ENCODE results near the gene ATG9B.
"Not testable (repeated sequence)": the region's sequence is repeated elsewhere in the genome, so short reads cannot be mapped to it uniquely, and the experiment has no call there.

The ATG9B gene

DNA sequence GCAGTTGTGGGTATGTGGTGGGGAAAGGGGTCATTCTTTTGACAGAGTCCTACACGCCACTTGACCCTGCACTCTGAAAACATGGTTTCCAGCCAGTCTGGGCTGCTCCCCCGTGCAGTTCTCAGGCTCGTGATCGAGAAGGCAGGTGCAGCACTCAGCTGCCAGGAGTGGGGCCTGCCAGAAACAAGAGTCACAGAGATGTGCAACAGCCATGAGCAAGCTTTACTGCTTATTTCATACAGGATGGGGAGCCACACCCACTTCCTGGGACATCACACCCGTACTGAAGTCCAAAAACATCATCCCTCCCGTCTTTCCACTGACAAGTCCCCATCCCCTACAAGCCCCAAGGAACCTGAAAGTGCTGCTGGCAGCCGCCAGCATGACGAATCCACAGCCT, 9.3 kb downstream of the ATG9B start:
- peak; percentile 6 for DNase-seq

DNA sequence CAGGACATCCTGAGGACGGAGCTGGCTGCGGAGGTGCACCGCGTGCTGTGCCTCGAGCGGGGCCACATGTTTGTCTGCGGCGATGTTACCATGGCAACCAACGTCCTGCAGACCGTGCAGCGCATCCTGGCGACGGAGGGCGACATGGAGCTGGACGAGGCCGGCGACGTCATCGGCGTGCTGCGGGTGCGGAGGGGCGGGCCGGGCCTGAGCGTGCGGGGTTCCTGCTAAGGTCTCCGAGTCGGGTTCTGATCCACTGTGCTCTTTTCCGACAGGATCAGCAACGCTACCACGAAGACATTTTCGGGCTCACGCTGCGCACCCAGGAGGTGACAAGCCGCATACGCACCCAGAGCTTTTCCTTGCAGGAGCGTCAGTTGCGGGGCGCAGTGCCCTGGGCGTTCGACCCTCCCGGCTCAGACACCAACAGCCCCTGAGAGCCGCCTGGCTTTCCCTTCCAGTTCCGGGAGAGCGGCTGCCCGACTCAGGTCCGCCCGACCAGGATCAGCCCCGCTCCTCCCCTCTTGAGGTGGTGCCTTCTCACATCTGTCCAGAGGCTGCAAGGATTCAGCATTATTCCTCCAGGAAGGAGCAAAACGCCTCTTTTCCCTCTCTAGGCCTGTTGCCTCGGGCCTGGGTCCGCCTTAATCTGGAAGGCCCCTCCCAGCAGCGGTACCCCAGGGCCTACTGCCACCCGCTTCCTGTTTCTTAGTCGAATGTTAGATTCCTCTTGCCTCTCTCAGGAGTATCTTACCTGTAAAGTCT, 10.4 kb downstream of the ATG9B start:
- no peak for DNase-seq

DNA sequence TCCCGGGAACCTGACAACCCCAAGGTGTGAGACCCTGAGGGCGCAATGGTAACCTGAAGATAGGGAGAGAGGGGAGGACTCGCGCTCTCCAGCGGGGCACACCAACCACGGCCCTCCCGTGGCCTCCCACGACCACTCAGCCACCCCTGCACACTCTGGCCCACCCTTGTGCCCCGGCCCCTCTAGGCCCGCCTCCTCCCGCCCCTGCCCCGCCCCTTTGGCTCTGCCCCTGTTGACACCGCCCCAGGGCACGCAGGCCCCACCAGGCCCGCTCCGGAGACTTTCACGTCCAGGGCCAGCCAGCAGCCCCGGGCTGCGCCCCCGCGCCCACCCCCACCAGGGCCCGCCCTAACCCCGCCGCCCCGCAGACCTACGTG, 10.9 kb downstream of the ATG9B start:
- no peak for DNase-seq

DNA sequence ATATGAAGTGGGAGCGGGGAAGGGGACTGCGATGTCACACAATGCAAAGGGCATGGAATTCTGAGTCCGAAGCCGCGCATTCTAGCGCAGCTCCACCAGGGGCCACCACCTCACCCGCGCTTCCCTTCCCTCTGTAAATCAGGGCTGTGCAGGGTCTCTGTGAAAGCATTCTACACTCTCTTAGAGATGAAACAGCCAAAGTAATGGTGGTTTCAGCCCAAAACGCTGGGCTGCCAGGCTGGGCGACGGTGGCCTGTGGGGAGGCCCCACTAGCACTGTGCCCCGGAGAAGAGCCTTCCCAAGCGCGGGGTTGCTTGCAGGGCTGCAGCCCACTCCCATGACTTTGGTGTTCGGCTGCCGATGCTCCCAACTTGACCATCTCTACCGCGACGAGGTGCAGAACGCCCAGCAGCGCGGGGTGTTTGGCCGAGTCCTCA, 11.4 kb downstream of the ATG9B start:
- no peak for DNase-seq

DNA sequence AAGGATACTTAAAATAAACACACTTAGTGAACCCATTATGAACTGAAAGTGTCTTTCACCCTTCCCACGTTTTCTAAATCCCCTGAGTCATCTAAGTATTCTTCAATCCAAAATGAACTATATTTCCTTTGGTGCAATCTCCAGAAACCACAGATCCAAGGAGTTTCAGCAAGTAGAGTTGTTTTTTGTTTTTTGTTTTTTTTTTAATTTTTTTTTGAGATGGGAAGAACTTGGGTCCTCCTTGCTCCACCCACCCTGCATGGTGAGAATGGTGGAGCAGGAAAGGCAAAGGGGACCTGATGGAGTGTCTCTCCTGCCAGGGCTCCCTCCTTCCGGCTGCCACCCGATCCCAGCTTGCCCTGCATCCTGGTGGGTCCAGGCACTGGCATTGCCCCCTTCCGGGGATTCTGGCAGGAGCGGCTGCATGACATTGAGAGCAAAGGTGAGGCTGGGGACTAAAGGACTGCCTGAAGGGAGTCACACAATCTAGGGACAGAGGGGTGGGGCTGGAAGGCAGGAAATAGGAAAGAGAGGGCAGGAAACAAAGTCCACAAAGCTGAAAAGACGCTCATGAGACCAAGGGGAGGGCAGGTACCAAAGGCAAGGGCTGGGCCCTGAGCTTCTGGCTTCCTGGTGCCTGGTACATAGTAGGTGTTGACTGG, 12.1 kb downstream of the ATG9B start:
- DNase-seq, result no peak

DNA sequence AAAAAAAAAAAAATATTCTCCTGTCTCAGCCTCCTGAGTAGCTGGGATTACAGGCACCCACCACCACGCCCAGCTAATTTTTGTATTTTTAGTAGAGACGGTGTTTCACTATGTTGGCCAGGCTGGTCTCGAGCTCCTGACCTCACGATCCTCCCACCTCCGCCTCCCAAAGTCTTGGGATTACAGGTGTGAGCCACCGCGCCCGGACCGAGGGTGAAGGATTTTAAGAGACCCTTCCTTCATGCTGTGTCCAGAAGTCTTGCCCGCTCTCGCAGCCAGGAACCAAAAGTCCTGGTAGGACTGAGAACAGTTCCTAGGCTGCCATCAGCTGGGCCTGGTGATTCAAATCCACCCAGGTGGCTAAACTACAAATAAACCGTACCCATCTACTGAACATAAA, 12.7 kb downstream of the ATG9B start:
- DNase-seq, result not testable (repeated sequence)

DNA sequence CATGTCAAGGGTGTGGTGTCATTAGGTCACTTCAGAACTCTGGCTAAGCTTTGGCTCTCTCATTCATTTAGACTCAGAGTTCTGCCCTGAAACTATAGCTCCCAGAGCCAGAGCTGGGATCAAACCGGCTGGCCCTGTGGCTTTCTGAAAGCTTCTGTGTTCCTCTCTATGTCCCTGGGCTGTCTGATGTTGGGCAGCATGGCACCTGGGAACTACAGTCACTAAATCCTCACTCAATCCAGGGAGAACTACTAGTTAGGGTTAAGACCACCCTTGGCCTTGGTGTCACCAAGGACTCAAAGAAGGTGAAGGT, 13.2 kb downstream of the ATG9B start:
- DNase-seq, result no peak

DNA sequence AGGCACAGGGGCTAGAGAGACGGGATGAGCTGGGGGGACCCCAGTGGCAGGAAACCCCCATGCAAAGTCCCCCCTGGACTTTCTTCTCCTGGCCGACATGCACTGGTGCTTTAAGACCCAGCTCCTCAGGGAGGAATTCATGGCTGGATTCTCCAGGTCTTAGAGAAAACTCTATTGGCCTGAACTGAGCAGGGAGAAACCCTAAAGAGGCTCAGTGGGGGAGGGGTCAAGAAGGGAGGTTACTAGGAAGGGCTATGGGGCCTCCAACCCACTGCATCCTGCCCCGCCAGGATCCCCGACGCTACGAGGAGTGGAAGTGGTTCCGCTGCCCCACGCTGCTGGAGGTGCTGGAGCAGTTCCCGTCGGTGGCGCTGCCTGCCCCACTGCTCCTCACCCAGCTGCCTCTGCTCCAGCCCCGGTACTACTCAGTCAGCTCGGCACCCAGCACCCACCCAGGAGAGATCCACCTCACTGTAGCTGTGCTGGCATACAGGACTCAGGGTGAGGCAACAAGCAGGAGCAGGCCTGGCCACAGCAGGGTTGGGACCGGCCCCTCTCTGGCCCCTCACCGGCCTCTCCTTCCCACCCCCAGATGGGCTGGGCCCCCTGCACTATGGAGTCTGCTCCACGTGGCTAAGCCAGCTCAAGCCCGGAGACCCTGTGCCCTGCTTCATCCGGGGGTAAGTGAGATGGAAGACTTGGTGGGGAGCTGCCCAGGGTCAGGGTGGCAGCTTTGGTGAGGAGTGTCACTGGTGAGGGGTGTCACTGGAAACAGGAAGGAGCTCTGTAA, 13.8 kb downstream of the ATG9B start:
- no peak for DNase-seq

DNA sequence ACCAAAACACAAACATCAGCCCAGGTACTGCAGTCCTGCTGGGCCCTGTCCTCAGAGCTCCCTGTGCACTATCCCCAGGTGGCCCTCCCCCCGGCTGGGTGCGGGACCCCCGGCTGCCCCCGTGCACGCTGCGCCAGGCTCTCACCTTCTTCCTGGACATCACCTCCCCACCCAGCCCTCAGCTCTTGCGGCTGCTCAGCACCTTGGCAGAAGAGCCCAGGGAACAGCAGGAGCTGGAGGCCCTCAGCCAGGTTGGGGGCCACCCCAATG, 14.3 kb downstream of the ATG9B start:
- no peak for DNase-seq

DNA sequence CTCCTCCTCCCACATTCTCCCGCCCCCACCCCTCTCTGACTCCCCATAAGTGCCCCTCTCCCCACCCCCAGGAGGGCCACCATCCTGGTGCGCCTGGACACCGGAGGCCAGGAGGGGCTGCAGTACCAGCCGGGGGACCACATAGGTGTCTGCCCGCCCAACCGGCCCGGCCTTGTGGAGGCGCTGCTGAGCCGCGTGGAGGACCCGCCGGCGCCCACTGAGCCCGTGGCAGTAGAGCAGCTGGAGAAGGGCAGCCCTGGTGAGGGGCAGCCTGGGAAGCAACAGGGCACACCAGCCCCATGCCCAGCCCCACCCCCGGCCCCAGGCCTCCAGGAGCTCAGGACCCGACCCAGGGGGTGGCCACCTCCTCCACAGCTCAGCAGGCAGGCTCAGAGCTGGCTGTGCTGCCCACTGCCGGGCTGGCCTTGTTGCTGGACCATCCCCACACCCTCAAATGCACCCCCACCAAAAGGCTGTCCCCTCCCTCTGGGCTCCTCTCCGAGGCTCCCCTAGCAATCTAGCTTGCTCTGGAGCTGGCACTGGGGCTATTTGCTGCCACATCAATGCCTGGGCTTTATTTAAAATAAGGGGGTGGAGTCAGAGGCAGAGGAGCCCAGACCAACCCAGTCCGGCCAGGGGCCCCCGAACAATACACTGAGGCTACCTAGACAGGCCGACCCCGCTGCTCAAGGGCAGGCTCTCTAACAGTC, 14.8 kb downstream of the ATG9B start:
- no peak for DNase-seq

DNA sequence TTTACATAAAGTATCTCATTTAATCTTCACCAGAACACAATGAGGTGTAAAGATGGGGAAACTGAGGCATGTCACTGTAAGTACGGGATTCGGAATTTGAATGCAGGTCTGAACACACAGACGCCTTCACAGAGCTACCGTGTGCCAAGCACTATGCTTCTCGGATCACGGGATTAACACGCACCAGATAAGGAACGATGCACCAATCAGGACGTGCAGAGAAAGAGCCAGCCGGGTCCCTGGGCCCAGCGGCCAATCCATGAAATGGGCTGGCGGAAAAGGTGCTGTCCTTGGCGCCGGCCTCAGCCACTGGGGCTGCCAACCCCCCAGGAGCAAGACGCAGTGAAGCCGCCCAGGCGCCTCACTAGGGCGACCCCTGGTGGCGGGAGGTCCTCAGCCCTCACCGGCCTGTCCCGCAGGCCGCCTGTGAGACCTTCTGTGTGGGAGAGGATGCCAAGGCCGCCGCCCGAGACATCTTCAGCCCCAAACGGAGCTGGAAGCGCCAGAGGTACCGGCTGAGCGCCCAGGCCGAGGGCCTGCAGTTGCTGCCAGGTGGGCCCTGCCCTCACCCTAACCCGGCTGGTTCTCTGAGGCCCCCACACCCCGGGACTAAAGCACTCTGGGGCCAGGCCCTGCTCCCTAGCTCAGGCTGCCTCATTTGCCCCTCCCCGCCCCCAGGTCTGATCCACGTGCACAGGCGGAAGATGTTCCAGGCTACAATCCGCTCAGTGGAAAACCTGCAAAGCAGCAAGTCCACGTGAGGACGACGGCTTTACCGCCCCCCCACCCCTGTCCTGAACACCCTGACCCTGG, 15.6 kb downstream of the ATG9B start:
- DNase-seq, result no peak

DNA sequence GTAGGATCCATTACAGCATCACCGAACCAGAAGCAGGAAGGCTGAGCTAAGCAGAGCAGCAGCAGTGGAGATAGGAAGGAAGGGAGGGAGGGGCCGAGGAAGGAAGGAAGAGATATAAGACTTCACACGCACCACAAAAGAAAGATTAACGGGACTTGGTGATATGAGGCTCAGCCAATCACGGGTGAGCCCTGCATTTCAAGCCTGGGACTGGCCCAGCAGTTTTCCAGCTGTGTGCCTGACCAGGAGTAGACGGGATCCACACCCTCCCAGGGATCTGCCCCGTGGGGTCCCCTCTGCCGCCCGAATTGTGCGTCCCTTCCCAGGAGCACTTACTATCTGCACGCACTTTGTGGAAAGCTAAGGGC, 16.2 kb downstream of the ATG9B start:
- no peak for DNase-seq

DNA sequence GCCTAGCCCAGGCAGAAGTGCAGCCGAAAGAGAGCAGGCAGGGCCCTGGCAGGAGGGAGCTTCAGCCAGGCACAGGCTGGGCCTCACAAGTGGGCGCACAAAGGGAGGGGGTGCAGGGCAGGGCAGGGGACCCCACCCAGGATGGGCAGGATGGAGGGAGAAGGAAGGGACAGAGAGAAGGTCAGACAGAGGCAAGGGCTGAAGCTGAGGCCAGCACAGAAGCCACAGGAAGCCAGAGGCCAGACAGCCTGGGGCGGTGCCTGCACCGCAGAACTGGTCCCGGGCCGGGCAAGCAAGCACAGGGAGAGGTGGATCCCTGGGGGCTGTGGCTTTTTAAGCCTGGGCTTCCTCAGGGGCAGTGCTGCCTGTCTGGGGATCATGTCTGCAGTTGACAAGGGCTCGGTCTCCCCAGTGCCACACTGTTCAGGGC, 16.8 kb downstream of the ATG9B start:
- DNase-seq, result no peak

DNA sequence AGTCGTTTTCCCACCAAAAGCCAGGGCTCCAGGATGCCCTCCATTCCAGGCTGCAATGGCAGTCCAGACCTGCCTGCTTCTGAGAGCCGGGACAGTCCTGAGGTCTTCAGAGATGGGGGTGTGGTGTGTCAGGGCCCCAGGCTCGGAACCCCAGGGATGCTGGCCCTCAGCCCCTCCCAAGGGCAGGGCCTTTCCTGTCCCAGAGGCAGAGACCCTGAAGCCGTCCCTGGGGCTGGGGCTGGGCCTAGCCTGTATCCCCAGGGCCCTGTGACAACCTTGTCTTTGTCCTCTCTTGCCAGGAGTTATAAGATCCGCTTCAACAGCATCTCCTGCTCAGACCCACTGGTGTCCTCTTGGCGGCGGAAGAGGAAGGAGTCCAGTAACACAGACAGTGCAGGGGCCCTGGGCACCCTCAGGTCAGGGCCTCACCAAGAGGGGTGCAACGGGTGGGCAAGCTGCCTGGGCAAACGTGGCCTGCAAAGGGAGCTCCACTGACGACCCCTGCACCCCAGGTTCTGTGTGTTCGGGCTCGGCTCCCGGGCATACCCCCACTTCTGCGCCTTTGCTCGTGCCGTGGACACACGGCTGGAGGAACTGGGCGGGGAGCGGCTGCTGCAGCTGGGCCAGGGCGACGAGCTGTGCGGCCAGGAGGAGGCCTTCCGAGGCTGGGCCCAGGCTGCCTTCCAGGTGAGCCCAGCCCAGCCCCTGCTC, 17.5 kb downstream of the ATG9B start:
- DNase-seq, result no peak

DNA sequence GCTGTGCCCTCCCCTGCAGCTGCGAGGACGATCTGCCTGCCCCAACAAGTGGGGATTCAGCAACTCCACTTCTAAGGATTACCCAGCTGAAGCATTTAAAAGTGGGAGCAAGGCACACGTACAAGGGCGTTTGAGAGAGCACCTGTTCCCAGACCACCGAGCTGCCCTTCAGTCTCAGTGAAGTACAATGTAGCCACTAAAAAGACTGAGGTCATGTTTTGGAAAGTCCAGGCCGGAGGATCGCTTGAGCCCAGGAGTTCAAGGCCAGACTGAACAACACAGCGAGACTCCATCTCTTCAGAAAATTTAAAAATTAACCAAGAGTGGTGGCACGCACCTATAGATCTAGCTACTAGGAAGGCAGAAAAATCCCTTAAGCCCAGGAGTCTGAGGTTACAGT, 18.7 kb downstream of the ATG9B start:
- no peak for DNase-seq

DNA sequence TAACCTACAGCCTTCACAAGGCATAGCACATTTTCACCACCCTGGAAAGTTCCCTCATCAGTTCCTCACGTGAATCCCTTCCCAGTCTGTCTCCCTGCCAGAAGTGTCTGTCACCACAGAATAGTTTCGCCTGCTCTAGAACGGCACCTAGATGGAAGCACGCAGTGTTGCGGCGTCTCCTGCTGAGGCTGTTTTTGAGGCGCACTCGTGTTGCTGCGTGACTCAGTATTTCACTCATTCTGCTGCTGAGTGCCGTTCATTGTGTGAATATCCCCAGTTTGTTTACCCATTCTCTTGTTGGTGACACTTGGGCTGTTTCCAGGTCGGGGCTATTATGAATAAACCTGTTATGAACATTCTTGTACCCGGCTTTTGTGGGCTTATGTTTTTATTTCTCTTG, 20.7 kb downstream of the ATG9B start:
- DNase-seq, result peak; percentile 76

DNA sequence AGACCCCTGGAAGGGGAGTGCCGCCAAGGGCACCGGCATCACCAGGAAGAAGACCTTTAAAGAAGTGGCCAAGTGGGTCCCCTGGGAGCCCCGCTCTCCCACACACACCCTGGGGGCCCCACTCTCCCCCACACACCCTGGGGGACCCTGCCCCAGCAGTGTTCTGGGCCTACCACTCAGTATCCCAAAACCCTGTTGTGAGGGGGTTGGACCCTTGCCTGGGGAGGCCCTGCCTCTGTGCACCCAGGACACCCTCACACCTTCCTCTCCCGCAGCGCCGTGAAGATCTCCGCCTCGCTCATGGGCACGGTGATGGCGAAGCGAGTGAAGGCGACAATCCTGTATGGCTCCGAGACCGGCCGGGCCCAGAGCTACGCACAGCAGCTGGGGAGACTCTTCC, 22.7 kb downstream of the ATG9B start:
- DNase-seq, result no peak

DNA sequence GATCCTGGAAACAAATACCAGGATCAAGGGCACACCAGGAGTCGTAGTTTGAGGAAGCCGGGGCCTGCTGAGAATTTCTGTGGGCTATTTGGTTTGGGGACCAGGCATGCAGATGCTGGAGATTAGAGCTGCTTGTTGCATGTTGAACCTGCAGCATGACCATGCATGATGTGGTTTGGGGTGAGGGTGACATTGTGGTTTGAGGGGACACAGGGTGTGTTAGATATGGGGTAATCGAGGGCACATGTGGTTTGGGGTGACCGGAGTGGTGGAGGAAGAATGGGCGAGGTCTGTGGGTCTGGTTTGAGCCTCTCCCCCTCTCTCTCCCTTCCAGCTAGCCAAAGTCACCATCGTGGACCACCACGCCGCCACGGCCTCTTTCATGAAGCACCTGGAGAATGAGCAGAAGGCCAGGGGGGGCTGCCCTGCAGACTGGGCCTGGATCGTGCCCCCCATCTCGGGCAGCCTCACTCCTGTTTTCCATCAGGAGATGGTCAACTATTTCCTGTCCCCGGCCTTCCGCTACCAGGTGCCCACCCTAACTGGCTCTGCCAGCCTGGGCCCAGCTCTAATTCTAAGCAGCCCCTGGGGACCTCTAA, 23.3 kb downstream of the ATG9B start:
- no peak for DNase-seq

DNA sequence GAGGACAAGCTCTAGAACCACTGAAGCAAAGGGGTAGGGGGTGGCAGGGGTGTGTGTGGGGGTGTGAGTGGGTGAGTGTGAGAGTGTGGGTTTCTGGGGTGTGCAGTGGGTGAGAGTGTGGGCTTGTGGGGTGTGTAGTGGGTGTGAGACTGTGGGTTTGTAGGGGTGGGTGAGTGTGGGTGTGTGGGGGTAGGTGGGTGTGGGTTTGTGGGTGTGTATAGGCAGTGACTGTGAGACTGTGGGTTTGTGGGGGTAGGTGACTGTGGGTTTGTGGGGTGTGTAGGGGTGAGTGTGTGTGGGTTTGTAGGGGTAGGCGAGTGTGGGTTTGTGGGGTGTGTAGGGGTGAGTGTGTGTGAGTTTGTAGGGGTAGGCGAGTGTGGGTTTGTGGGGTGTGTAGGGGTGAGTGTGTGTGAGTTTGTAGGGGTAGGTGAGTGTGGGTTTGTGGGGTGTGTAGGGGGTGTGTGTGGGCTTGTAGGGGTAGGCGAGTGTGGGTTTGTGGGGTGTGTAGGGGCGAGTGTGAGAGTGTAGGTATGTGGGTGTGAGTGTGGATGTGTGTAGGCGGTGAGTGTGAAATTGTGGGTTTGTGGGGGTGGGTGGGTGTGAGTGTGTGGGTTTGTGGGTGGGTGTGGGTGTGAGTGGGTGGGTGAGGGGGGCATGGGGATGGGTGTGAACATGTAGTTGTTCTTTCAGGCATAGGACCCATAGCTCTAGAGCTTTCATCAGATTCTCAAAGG, 24.6 kb downstream of the ATG9B start:
- no peak for DNase-seq

DNA sequence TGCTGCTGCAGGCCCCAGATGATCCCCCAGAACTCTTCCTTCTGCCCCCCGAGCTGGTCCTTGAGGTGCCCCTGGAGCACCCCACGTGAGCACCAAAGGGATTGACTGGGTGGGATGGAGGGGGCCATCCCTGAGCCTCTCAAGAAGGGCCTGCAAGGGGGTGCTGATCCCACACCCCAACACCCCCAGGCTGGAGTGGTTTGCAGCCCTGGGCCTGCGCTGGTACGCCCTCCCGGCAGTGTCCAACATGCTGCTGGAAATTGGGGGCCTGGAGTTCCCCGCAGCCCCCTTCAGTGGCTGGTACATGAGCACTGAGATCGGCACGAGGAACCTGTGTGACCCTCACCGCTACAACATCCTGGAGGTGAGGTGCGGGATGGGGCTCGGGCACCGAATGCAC, 25.3 kb downstream of the ATG9B start:
- DNase-seq, result no peak

DNA sequence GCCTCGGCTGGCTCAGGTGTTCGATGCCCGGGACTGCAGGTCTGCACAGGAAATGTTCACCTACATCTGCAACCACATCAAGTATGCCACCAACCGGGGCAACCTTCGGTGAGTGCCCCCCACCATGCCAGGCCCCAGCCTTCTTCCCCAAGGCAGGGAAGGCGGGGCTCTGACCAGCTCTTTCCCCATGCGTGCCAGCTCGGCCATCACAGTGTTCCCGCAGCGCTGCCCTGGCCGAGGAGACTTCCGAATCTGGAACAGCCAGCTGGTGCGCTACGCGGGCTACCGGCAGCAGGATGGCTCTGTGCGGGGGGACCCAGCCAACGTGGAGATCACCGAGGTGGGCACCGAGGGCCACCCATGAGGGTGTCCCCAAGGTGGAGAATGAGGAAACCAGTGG, 26.0 kb downstream of the ATG9B start:
- DNase-seq, result no peak
